HG02610 (cell line): ENCODE measurements around the gene CARMIL3.
"Not testable (repeated sequence)": the region's sequence is repeated elsewhere in the genome, so short reads cannot be mapped to it uniquely, and the experiment has no call there.

Experiments
- ATAC-seq: cut with Tn5 transposase; IDR thresholded peaks from one replicate; pipeline ENCODE4 v1.9.1; 2021; ENCODE audit warnings: mild to moderate bottlenecking, moderate library complexity; ENCODE audit not compliant: unreplicated experiment

The CARMIL3 gene, protein sequence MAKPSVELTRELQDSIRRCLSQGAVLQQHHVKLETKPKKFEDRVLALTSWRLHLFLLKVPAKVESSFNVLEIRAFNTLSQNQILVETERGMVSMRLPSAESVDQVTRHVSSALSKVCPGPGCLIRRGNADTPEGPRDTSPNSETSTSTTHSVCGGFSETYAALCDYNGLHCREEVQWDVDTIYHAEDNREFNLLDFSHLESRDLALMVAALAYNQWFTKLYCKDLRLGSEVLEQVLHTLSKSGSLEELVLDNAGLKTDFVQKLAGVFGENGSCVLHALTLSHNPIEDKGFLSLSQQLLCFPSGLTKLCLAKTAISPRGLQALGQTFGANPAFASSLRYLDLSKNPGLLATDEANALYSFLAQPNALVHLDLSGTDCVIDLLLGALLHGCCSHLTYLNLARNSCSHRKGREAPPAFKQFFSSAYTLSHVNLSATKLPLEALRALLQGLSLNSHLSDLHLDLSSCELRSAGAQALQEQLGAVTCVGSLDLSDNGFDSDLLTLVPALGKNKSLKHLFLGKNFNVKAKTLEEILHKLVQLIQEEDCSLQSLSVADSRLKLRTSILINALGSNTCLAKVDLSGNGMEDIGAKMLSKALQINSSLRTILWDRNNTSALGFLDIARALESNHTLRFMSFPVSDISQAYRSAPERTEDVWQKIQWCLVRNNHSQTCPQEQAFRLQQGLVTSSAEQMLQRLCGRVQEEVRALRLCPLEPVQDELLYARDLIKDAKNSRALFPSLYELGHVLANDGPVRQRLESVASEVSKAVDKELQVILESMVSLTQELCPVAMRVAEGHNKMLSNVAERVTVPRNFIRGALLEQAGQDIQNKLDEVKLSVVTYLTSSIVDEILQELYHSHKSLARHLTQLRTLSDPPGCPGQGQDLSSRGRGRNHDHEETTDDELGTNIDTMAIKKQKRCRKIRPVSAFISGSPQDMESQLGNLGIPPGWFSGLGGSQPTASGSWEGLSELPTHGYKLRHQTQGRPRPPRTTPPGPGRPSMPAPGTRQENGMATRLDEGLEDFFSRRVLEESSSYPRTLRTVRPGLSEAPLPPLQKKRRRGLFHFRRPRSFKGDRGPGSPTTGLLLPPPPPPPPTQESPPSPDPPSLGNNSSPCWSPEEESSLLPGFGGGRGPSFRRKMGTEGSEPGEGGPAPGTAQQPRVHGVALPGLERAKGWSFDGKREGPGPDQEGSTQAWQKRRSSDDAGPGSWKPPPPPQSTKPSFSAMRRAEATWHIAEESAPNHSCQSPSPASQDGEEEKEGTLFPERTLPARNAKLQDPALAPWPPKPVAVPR (N-terminal part only)

DNA sequence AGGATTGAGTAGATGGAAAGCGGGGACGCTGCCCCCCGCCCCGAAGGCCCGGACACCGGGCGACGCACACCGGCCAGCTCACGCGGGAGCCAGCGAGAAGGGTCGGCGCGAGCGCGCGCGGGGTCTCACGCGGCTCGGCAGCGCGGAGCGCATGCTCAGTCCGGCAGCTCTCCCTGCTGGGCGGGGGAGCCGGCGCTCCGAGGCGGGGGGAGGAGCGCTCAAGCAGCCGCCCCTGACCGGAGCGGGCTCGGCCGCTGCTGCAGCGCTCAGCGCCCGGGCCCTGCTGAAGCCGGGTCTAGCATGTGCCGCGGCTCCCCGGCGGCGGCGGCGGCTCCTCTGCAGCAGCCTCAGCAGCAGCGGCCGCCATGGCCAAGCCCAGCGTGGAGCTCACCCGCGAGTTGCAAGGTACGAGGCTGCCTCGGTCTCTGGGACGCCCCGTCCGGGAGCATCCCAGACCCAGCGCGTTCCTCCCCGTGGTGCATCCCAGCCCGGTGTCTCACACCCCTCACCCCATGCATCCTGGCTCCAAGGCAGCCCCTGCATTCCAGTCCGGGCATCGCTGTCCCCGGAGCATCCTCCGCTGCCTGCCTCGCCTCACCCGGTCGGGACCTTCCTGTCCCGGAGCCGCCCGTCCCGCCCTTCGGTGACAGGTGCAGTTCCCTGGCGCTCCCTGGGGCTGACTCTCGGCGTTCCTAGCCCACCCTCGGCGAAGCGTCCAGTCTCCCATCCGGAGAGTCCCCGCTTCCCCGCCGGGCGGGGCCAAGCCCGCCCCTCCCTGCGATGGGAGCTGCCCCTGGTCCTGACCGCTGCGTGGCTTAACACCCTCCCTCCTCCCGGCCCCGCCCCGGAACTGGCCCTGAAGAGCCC lies at the start of gene CARMIL3:
Gene CARMIL3, plus strand, starts transcription at position 221 of the 867 bp plus-strand sequence. Its CDS starts 145 bp downstream, at position 366.
- ATAC-seq = peak; percentile 80

DNA sequence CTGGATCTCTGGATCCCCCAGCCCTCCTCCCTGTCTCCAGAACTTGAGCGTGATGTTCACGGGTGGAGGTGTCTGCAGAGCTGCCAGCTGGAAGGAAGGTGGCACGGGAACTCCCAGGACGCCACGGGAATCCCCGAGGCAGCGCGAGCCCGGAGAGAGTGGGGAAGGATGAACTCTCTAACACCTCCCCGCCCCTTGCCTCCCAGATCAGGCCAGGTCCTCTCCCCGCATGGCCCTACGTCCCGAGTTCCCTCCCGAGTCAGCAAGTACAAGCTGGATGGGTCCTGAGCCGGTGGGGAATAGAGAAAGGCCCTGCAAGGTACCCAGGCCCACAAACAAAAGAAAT lies 45.4 kb upstream of the CARMIL3 start:
- peak; percentile 35 for ATAC-seq

DNA sequence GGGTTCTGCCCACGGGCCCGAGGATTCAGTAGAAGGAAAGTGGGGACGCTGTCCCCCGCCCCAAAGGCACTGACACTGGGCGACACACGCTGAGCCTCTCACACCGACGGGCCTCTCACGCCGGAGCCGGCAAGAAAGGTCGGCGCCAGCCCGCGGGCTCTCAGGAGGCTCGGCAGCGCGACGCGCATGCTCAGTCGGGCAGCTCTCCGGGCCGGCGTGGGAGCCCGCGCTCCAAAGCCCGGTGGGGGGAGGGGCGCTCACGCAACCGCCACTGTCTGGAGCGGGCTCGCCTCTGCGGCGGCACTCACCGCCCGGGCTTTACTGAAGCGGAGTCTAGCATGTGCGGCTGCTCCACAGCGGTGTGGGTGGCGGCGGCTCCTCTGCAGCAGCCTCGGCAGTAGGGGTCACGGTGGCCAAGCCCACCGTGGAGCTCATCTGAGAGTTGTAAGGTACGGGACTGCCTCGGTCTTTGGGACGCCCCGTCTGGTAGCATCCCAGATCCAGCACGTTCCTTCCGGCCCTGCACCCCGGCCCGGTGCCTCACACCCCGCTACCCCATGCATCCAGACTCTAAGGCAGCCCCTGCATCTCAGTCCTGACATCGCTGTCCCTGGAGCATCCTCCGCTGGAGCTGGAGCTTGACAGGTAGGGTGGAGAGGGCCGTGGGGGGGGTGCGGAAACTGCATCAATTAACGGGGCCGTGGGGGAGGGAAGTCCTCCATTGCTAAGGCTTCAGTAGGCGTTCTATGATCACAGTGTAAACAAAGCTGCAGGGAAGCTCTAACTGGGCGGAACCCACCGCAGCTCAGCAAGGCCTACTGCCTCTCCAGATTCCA lies 44.8 kb upstream of the CARMIL3 start:
- ATAC-seq = peak; percentile 82

DNA sequence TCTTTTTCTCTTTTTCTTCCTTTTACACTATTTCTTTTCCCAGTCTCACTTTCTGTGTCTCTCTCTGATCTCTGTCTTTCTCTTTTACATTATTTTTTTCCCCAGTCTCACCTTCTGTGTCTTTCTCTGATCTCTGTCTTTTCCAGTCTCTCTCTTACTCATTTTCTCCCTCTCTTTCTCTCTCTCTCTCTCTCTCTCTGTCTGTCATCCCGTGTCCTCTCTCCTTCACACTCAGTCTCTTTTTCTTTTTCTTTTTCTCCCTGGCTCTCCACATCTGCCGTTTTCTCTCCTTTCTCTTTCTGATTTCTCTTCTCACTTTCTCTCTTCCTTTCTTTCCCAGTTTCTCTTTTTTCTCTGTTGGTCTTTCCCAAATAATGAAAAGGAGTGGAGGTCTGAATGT lies 40.8 kb upstream of the CARMIL3 start:
- no peak for ATAC-seq

DNA sequence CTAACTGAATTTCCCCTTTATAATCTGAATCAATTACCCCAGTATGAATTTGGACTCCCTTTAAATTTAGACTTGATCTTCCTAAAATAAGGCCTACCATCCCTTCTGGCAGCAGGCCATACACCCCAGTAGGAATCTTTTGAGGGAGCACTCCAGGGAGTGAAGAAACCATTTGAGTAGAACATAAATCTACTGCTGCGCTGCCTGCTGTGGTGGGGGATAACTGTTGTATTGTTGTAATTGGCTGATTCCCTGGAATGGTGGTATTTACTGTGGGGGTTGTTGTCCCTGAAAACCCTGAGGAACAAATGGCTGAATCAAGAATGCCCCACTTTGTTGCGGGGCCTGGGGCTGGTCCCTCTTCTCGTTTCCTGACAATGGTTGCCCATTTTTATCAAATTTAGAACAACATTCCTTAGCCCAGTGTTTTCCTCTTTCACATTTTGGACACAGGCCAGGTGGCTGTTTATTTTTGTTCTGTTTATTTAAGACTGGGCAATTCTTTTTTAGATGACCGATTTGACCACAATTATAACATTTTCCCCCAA lies 39.0 kb upstream of the CARMIL3 start:
- not testable (repeated sequence) for ATAC-seq

DNA sequence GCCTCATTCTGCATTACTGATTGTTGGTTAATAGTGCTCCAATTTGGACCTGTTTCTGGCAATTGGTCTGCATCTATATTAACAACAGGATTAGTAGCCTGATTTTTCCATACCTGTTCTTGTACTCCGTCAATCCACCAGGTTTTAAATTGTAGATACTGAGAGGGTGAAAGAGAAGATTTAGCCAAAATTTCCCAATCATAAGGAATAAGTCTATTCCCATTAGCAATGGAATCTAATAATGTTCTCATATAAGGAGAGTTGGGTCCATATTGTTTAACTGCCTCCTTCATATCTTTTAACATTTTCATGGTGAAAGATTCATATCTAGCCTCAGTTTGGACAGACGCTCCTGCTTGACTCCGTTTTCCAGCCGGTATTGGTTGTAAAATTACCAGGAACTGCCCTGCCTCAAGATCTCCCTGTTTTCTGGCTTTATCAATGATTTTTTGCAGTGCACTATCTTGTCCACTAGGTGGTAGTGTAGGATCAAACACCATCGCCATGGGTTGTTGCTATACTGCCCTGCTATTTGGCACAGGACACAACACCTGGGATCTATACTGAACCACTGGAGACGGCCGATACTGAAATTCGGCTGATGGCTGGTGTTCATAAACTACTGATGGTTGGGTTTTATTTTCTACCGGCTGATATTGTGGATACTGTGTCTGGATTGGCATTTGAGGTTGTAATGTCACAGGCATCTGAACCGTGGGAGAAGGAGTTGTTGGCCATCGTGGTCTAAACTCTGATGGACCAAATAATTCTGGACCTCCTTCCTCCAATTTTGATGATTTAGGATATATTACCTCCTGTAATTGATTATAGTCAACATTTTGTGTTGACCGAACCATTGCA lies 37.9 kb upstream of the CARMIL3 start:
- no peak for ATAC-seq

DNA sequence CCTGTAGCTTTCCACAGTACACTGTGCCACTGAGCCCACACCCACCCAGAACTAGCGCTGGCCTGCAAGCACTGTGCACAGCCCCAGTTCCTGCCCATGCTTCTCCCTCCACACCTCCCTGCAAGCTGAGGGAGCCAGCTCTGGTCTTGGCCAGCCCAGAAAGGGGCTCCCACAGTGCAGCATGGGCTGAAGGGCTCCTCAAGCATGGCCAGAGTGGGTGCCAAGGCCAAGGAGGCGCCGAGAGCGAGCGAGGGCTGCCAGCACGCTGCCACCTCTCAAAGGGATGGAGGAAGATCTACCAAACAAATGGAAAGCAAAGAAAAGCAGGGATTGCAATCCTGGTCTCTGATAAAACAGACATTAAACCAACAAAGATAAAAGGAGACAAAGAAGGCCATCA lies 36.1 kb upstream of the CARMIL3 start:
- ATAC-seq = not testable (repeated sequence)

DNA sequence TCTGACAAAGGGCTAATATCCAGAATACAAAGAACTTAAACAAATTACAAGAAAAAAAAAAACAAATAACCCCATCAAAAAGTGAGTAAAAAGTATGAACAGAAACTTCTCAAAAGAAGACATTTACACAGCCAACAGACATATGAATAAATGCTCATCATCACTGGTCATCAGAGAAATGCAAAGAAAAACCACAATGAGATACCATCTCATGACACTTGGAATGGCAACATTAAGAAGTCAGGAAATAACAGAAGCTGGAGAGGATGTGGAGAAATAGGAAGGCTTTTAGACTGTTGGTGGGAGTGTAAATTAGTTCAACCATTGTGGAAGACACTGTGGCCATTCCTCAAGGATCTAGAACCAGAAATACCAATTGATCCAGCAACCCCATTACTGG lies 32.8 kb upstream of the CARMIL3 start:
- not testable (repeated sequence) for ATAC-seq

DNA sequence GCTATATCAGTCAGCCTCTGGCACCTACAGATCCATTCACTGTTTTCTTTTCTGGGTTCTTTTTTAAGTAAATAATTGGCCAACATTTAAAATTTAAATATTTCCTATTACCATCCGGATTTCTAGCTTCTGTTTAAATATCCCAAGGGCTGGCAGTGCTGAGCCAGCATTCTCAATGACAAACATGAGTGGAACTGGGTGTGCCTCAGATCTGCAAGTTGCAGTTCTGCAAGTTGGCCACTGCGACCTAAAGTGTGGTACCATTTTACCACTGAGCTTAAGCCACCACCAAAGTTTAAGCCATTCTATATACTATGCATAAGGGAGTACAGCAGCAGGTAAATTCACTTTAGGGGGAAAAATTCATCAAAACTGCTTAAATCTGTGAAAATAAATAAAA lies 31.9 kb upstream of the CARMIL3 start:
- not testable (repeated sequence) for ATAC-seq

DNA sequence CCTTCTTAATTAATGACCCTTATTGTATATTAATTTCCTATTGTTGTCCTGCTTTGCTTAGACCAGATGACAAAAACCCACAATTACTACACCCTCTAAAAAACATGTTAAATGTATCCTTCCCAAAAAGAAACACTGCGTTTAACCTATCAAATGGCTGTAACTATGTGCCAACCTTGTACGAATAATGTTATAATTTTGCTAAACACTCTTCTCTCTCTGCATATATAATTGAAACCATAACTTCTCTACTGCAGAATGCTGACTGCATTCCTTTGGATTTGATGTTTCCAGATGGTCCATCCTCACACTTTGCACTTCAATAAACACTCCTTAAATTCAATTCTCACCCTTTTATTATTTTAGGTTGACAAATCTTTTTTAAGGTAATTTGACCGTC lies 31.3 kb upstream of the CARMIL3 start:
- ATAC-seq = not testable (repeated sequence)

DNA sequence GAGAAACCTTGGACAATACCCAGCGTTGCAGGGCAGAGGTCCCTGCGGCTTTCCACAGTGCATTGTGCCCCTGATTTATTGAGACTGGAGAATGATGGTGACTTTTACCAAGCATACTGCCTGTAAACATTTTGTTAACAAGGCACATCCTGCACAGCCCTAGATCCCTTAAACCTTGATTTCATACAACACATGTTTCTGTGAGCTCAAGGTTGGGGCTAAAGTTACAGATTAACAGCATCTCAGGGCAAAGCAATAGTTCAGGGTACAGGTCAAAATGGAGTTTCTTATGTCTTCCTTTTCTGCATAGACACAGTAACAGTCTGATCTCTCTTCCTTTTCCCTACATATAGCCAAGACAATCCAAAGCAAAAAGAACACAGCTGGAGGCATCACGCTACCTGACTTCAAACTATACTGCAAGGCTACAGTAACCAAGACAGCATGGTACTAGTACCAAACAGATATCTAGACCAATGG lies 26.8 kb upstream of the CARMIL3 start:
- ATAC-seq = not testable (repeated sequence)

DNA sequence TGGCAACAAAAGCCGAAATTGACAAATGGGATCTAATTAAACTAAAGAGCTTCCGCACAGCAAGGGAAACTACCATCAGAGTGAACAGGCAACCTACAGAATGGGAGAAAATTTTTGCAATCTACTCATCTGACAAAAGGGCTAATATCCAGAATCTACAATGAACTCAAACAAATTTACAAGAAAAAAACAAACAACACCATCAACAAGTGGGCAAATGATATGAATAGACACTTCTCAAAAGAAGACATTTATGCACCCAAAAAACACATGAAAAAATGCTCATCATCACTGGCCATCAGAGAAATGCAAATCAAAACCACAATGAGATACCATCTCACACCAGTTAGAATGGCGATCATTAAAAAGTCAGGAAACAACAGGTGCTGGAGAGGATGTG lies 22.1 kb upstream of the CARMIL3 start:
- not testable (repeated sequence) for ATAC-seq

DNA sequence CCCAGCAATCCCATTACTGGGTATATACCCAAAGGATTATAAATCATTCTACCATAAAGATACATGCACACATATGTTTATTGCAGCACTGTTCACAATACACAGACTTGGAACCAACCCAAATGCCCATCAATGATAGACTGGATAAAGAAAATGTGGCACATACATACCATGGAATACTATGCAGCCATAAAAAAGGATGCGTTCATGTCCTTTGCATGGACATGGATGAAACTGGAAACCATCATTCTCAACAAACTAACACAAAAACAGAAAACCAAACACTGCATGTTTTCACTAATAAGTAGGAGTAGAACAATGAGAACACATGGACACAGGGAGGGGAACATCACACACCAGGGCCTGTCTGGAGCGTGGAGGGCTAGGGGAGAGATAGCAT lies 20.5 kb upstream of the CARMIL3 start:
- not testable (repeated sequence) for ATAC-seq

DNA sequence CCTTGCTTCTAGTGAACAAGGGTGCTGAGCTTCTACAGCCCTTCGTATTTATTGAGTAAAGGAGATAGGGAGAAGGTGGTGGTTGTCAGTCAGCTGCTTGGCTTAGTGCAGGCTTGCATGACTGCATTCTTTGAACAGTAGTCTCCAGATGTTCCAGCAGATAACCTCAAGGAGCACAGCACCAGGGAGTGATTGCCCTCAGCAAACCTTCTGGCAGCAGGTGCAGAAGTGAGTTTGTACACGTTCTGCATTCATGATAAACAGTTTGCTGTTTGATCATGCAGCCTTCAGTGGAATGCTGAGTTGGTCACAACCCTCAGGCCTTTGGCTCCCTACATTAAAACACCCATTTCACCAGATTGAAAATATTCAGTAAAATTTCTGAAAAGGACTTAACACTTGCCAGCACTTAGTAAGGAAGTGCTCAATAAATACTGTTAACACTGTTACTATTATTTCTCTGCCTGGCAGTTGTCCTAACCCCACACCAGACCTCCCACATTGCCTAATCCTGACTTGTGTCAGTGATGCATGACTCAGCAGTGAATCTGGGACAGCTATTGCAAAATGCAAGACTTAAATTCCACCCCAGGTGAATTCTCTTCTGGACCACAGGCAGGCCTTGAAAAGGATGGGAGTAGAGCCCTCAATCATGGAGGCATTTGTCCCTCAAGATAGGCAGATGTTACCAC lies 18.9 kb upstream of the CARMIL3 start:
- ATAC-seq = no peak

DNA sequence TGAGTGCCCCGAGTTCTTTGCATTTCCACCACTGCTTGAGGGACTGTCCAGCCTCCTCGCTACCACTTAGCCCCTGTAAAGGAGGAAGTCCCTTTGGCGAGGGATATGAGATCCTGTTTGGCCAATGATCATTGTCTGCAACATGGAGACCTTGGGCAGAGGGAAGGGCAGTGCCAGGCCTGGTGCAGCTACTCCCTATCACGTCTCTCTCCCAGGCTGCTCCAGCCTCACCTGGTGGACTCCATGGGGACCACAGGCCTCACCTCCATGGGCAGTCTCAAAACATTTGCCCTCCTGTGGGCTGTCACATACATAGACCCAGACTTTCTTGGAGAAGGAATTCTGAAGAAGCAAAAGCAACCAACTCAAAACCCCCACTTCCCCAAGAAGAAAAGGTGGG lies 16.0 kb upstream of the CARMIL3 start:
- peak; percentile 12 for ATAC-seq

DNA sequence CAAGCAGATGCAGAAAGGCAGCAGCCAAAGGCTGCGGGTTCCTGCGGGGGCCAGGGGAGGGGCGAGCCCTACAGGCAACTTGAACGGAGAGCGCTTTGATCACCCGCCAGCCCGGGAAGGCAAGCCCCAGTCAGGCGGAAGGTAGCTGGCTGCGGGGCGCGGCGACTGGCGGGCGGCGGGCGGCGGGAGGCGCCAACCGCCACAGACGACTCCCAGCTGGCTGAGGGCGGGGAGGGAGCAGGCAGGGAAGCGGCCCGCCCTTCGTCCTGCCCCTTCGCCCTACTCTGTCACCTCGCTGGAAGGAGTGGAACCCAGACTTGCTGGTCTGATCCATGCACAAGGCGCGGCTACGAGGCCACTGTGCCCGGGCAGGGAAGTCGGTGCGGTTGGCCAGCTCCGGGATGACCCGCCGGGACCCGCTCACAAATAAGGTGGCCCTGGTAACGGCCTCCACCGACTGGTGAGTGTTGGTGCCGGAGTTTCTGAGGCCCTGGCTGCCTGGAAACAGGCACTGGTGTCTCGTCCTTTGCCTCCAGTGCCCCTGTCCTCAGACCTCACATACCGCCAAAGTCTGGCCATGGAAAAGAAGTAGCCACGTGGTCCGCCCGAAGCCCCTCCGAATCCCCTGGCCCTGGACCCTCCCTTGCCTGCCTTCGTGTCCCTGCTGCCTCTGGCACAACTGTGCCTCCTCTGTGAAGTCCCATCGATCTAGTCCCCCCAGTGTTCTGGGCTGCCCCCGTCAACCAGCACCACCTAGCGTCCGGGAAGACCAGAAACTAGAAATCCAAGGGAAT lies 15.4 kb upstream of the CARMIL3 start:
- peak; percentile 66 for ATAC-seq
